H1 (cell line): Measurements from ENCODE around the gene USP37. TPM values are rescaled to one million over a fixed set of nuclear protein-coding genes. Genes with fewer than 3 reads are reported as not detected.
A peak's percentile ranks its signal among the peaks of the same experiment; 100 is the strongest.

Experiments used
- CTCF ChIA-PET: fragments of 300-600 bp; sonication (Branson Sonifier 250); formaldehyde crosslinking; loops from one replicate; lab custom pipeline; 2021; ENCODE audit not compliant: partially characterized antibody; lab: Charles Lee
- POLR2A ChIA-PET: fragments of 300-600 bp; sonication (Branson Sonifier 250); formaldehyde crosslinking; loops from one replicate; lab custom pipeline; 2021; ENCODE audit warnings: inconsistent platforms; ENCODE audit not compliant: partially characterized antibody; lab: Charles Lee
- DNase-seq, 2 experiments: peaks; one replicate each; pipeline versions ENCODE4 v3.0.0 to v3.0.0-alpha.2; 2010 to 2022; ENCODE audit warnings: low spot score in 2 of 2, low read depth in 1 of 2, mixed read lengths in 1 of 2
- FAIRE-seq: peaks from 2 replicates; lab custom pipeline; 2011; peaks lifted over from hg19 to GRCh38; lab: Jason Lieb, UNC
- H2AFZ ChIP-seq: 2 replicates; pipeline ENCODE4 v1.8.1; 2012; ENCODE audit warnings: low read length, inconsistent platforms
- H2AK5ac ChIP-seq: 2 replicates; pipeline ENCODE4 v1.6.1; 2013; ENCODE audit warnings: low read depth, low read length
- H2BK120ac ChIP-seq: replicated peaks from 2 replicates; pipeline ENCODE3; 2013; ENCODE audit warnings: low read depth, low read length, inconsistent platforms
- H2BK12ac ChIP-seq: 2 replicates; pipeline ENCODE4 v1.6.1; 2013; ENCODE audit warnings: low read depth, low read length
- H2BK15ac ChIP-seq: 2 replicates; pipeline ENCODE4 v1.6.1; 2013; ENCODE audit warnings: low read length
- H2BK20ac ChIP-seq: 2 replicates; pipeline ENCODE4 v1.6.1; 2013; ENCODE audit warnings: low read length
- H2BK5ac ChIP-seq: 2 replicates; pipeline ENCODE4 v1.6.1; 2013; ENCODE audit warnings: low read depth, low read length
- H3K14ac ChIP-seq: 2 replicates; pipeline ENCODE4 v1.6.1; 2013; ENCODE audit warnings: inconsistent platforms; ENCODE audit not compliant: insufficient read length
- H3K18ac ChIP-seq: 2 replicates; pipeline ENCODE4 v1.6.1; 2013; ENCODE audit warnings: low read length; ENCODE audit errors: extremely low read depth
- H3K23ac ChIP-seq: 2 replicates; pipeline ENCODE4 v1.6.1; 2013; ENCODE audit warnings: inconsistent platforms; ENCODE audit not compliant: insufficient read length
- H3K23me2 ChIP-seq: 2 replicates; pipeline ENCODE4 v1.6.1; 2013; ENCODE audit warnings: low read depth, low read length
- H3K27ac ChIP-seq: 2 replicates; pipeline ENCODE4 v1.6.1; 2011; ENCODE audit warnings: low read depth, low read length, inconsistent platforms
- H3K27me3 ChIP-seq, 4 experiments: replicated peaks in 1 of 4; 1 replicate in 1 of 4; 2 replicates in 3 of 4; pipeline versions ENCODE4 v1.6.1 to v1.8.1; 2011 to 2013; ENCODE audit warnings: low read length in 3 of 4, mild to moderate bottlenecking in 3 of 4, inconsistent platforms in 2 of 4, mixed read lengths in 2 of 4, moderate library complexity in 1 of 4; ENCODE audit not compliant: control insufficient read depth in 3 of 4, insufficient read depth in 3 of 4; ENCODE audit errors: extremely low read depth in 1 of 4
- H3K36me3 ChIP-seq, 4 experiments: 2 replicates each; pipeline versions ENCODE4 v1.6.1 to v1.8.1; 2011 to 2013; ENCODE audit warnings: mild to moderate bottlenecking in 4 of 4, low read length in 3 of 4, moderate library complexity in 2 of 4, control low read depth in 1 of 4, inconsistent platforms in 1 of 4; ENCODE audit not compliant: insufficient read depth in 4 of 4, control insufficient read depth in 2 of 4
- H3K4ac ChIP-seq: replicated peaks from 2 replicates; pipeline ENCODE3; 2013; ENCODE audit warnings: low read length, low read depth, mixed read lengths, inconsistent platforms; ENCODE audit not compliant: insufficient read length
- H3K4me1 ChIP-seq, 4 experiments: replicated peaks in 1 of 4; 1 replicate in 1 of 4; 2 replicates in 3 of 4; pipeline versions ENCODE4 v1.6.1 to v1.8.1; 2011 to 2013; ENCODE audit warnings: low read length in 3 of 4, inconsistent platforms in 2 of 4, mixed read lengths in 1 of 4; ENCODE audit not compliant: insufficient read depth in 4 of 4, control insufficient read depth in 3 of 4
- H3K4me2 ChIP-seq, 2 experiments: 2 replicates each; pipeline versions ENCODE4 v1.6.1 to v1.8.1; 2011 to 2013; ENCODE audit warnings: low read depth in 2 of 2, low read length in 2 of 2, control low read depth in 1 of 2, inconsistent platforms in 1 of 2, mild to moderate bottlenecking in 1 of 2; ENCODE audit not compliant: insufficient read depth in 1 of 2
- H3K4me3 ChIP-seq, 4 experiments: fragments of 200-600, 300-600 bp in 1 of 4; sonication (generic), shearing (Covaris generic), sonication (Bioruptor Twin) in 1 of 4; 2 replicates each; pipeline versions ENCODE4 v1.5.1 to v1.8.1; 2011 to 2016; ENCODE audit warnings: low read length in 4 of 4, low read depth in 3 of 4, control low read depth in 2 of 4, inconsistent platforms in 2 of 4, mild to moderate bottlenecking in 2 of 4, mixed read lengths in 1 of 4, moderate library complexity in 1 of 4; ENCODE audit not compliant: insufficient read depth in 2 of 4; ENCODE audit errors: extremely low read depth in 1 of 4
- H3K56ac ChIP-seq: replicated peaks from 2 replicates; pipeline ENCODE3; 2013; ENCODE audit warnings: low read depth, mild to moderate bottlenecking, mixed read lengths, low read length, inconsistent platforms; ENCODE audit not compliant: insufficient read length
- H3K79me1 ChIP-seq: 2 replicates; pipeline ENCODE4 v1.6.1; 2013; ENCODE audit warnings: low read depth, low read length, control low read depth
- H3K79me2 ChIP-seq, 2 experiments: 2 replicates each; pipeline versions ENCODE4 v1.6.1 to v1.8.1; 2012 to 2013; ENCODE audit warnings: low read length in 2 of 2, mild to moderate bottlenecking in 2 of 2, inconsistent platforms in 1 of 2; ENCODE audit not compliant: insufficient read depth in 2 of 2, control insufficient read depth in 1 of 2
- H3K9ac ChIP-seq, 4 experiments: replicated peaks in 1 of 4; 1 replicate in 1 of 4; 2 replicates in 3 of 4; pipeline versions ENCODE4 v1.6.1 to v1.8.1; 2011 to 2013; ENCODE audit warnings: low read depth in 3 of 4, low read length in 3 of 4, control low read depth in 2 of 4, mild to moderate bottlenecking in 2 of 4, moderate library complexity in 2 of 4, inconsistent platforms in 1 of 4; ENCODE audit errors: extremely low read depth in 1 of 4
- H3K9me3 ChIP-seq, 2 experiments: 2 replicates each; pipeline versions ENCODE4 v1.6.1 to v1.8.1; 2012 to 2013; ENCODE audit warnings: mild to moderate bottlenecking in 2 of 2, moderate library complexity in 2 of 2, control low read depth in 1 of 2, inconsistent platforms in 1 of 2, low read depth in 1 of 2, low read length in 1 of 2, mixed read lengths in 1 of 2; ENCODE audit not compliant: insufficient read depth in 2 of 2
- H4K20me1 ChIP-seq, 2 experiments: replicated peaks in 1 of 2; 2 replicates each; pipeline versions ENCODE3 to v1.8.1; 2011 to 2013; ENCODE audit warnings: inconsistent platforms in 2 of 2, low read length in 2 of 2, mild to moderate bottlenecking in 1 of 2; ENCODE audit not compliant: insufficient read depth in 2 of 2, control insufficient read depth in 1 of 2
- H4K5ac ChIP-seq: 2 replicates; pipeline ENCODE4 v1.6.1; 2013; ENCODE audit warnings: low read length, low read depth, mixed read lengths, inconsistent platforms; ENCODE audit not compliant: insufficient read length
- H4K8ac ChIP-seq: 2 replicates; pipeline ENCODE4 v1.8.0; 2013; ENCODE audit warnings: mild to moderate bottlenecking, moderate library complexity, low read length, inconsistent platforms; ENCODE audit not compliant: insufficient read depth; ENCODE audit errors: extremely low read depth
- H4K91ac ChIP-seq: replicated peaks from 2 replicates; pipeline ENCODE3; 2013; ENCODE audit warnings: low read length, mixed read lengths, inconsistent platforms; ENCODE audit not compliant: insufficient read length
- CHD1 ChIP-seq: IDR thresholded peaks from 2 replicates; pipeline ENCODE4 v1.6.1; 2012; ENCODE audit warnings: low read depth, low read length, improper control_type of control experiment
- CTBP2 ChIP-seq: IDR thresholded peaks from 2 replicates; pipeline ENCODE4 v1.7.0; 2011; ENCODE audit warnings: borderline replicate concordance, mild to moderate bottlenecking, moderate library complexity, mixed read lengths, low read length; ENCODE audit not compliant: insufficient read depth, insufficient read length
- CTCF ChIP-seq, 3 experiments: IDR thresholded peaks; 1 replicate in 2 of 3; 2 replicates in 1 of 3; pipeline versions ENCODE4 v1.5.1 to v1.6.1; 2011; ENCODE audit warnings: low read length in 3 of 3, mild to moderate bottlenecking in 3 of 3, inconsistent platforms in 2 of 3, low read depth in 1 of 3, moderate library complexity in 1 of 3; ENCODE audit not compliant: insufficient read depth in 1 of 3; ENCODE audit errors: control extremely low read depth in 1 of 3
- HDAC2 ChIP-seq, 2 experiments: fragments of 300-600 bp in 1 of 2; sonication (generic) in 1 of 2; IDR thresholded peaks; 2 replicates each; pipeline ENCODE4 v1.6.1; 2011 to 2012; ENCODE audit warnings: low read depth in 2 of 2, low read length in 2 of 2, mild to moderate bottlenecking in 2 of 2, moderate library complexity in 2 of 2, borderline replicate concordance in 1 of 2, inconsistent platforms in 1 of 2
- JUN ChIP-seq: IDR thresholded peaks from 2 replicates; pipeline ENCODE4 v1.6.1; 2011; ENCODE audit warnings: low read depth, mild to moderate bottlenecking, improper control_type of control experiment, low read length
- POLR2AphosphoS5 ChIP-seq: IDR thresholded peaks from 2 replicates; pipeline ENCODE4 v1.6.1; 2011; ENCODE audit warnings: low read depth, low read length
- SAP30 ChIP-seq: fragments of 300-600 bp; sonication (generic); IDR thresholded peaks from 2 replicates; pipeline ENCODE4 v1.7.1; 2012; ENCODE audit warnings: low read length, moderate library complexity, mild to moderate bottlenecking, inconsistent platforms; ENCODE audit not compliant: insufficient read depth, insufficient replicate concordance
- TEAD4 ChIP-seq: IDR thresholded peaks from 2 replicates; pipeline ENCODE4 v1.6.1; 2012; ENCODE audit warnings: low read depth, low read length, inconsistent platforms, mixed read lengths
- WGBS, 2 experiments: shearing (Covaris generic) in 1 of 2; methylation state at CpG; one replicate each; pipeline versions ENCODE4 v1.1.6 to v1.1.7; 2013 to 2015; ENCODE audit warnings: low lambda C conversion rate in 2 of 2, mixed read lengths in 2 of 2, inconsistent platforms in 1 of 2, low coverage in 1 of 2, missing lambda C conversion rate in 1 of 2; ENCODE audit not compliant: insufficient replicate concordance in 2 of 2, insufficient coverage in 1 of 2, insufficient read length in 1 of 2; ENCODE audit errors: extremely low coverage in 1 of 2, missing lambda C conversion rate in 1 of 2; 5-methylcytosine and 5-hydroxymethylcytosine counted together
- polyA plus RNA-seq, 7 experiments: library from polyadenylated mRNA; depleted of rRNA in 3 of 7; stranded (reverse) in 5 of 7; unstranded in 2 of 7; fragments of >200 nt in 5 of 7; fragments of 200-250 nt in 2 of 7; gene quantifications; 1 replicate in 5 of 7; 2 replicates in 1 of 7; 4 replicates in 1 of 7; pipeline versions ENCODE4 v1.2.1 to v1.2.3, GENCODE V29; 2011 to 2013; ENCODE audit warnings: missing spikeins in 2 of 7, mixed read lengths in 2 of 7
- total RNA-seq: library from RNA; stranded (reverse); fragmentation: NEBNext Ultra II Directional; extraction: Animal tissue kit (Norgen Biotek cat#: 25700); gene quantifications from 2 replicates; pipeline ENCODE4 v1.2.1, GENCODE V29; 2021
- TF ChIP-seq, protein P1 (sequence below): IDR thresholded peaks from 2 replicates; pipeline ENCODE4 v1.6.1; 2011; ENCODE audit warnings: low read length, improper control_type of control experiment

USP37 gene
- total and polyA plus RNA-seq, 2 of the 8 experiments (the other 6 are each of a cell fraction or from before 2014, with no cell fraction given): 3.8 to 29.1 TPM

- no peak overlapping the region for H3K23ac ChIP-seq
- TF ChIP-seq SAP30 (no peak), JUN (no peak), CTBP2 (no peak), CHD1 (no peak), HDAC2 (IDR thresholded peaks at IDR 0.05; ENCODE audit: borderline replicate concordance in 1 of 2, low read depth in 2 of 2, low read length in 2 of 2) (no peak), CTCF (IDR thresholded peaks at IDR 0.05; ENCODE audit: control extremely low read depth in 1 of 3, insufficient read depth in 1 of 3, low read depth in 1 of 3, low read length in 3 of 3) (no peak), POLR2AphosphoS5 (no peak), TEAD4 (no peak)
- TF ChIP-seq, protein P1, sequence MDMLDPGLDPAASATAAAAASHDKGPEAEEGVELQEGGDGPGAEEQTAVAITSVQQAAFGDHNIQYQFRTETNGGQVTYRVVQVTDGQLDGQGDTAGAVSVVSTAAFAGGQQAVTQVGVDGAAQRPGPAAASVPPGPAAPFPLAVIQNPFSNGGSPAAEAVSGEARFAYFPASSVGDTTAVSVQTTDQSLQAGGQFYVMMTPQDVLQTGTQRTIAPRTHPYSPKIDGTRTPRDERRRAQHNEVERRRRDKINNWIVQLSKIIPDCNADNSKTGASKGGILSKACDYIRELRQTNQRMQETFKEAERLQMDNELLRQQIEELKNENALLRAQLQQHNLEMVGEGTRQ: no peak
Observed at GRCh38 chr2:218564056-218564455, 4.1 kb downstream of the USP37 start.

More at GRCh38 chr2:218564056-218564455, 4.1 kb downstream of the USP37 start:
- no peak overlapping the region for H2AK5ac ChIP-seq
- peaks cover 12 to 60% of the 10 kb centered on the region in 2 experiments for H3K79me2 ChIP-seq
- no peak for FAIRE-seq
- H3K9ac ChIP-seq: no peak overlapping the region
- no peak overlapping the region for H3K4ac ChIP-seq
- peaks cover 4 to 48% (median 18%) of the 10 kb centered on the region in 4 experiments; a peak in 7 of 8 replicates for H3K36me3 ChIP-seq
- no peak overlapping the region for H4K91ac ChIP-seq
- H2AFZ ChIP-seq: no peak overlapping the region
- no peak overlapping the region for H3K18ac ChIP-seq
- no peak overlapping the region for H3K27ac ChIP-seq
- no peaks in the 10 kb centered on the region for H3K27me3 ChIP-seq
- H4K5ac ChIP-seq: no peak overlapping the region
- H4K20me1 ChIP-seq: peaks cover 3 to 8% of the 10 kb centered on the region in 2 experiments
- peaks cover 6% of the 10 kb centered on the region; the same call in 1 of the 2 replicates for H3K23me2 ChIP-seq
- H2BK20ac ChIP-seq: no peak overlapping the region
- H2BK120ac ChIP-seq: no peak overlapping the region
- H3K56ac ChIP-seq: peak overlapping the region; percentile 46
- 70% methylated on average over 1 of the region's 1 CpG; no CpG with 5 or more reads in 1 of the 2 experiments for WGBS, 2 experiments
- CTCF ChIA-PET: interaction anchor here (0.8 to 1.0 kb wide), 5 partner anchors 22 to 303 kb away, joined by 3 to 4 read pairs (median 3); partner anchors contain the start of gene GPBAR1
- no peak overlapping the region for H2BK12ac ChIP-seq
- POLR2A ChIA-PET: interaction anchor here (0.7 to 2.3 kb wide), 6 partner anchors 8 to 387 kb away, joined by 3 to 7 read pairs (median 5); no protein-coding TSS in a partner anchor
- H3K4me2 ChIP-seq: no peak overlapping the region
- no peak overlapping the region for H3K4me3 ChIP-seq
- no peak overlapping the region for H4K8ac ChIP-seq
- DNase-seq: no peak
- H2BK5ac ChIP-seq: no peak overlapping the region
- H3K4me1 ChIP-seq: peaks cover 0 to 4% (median 1%) of the 10 kb centered on the region in 4 experiments; a peak in 4 of 7 replicates
- H3K79me1 ChIP-seq: peaks cover 8% of the 10 kb centered on the region
- no peaks in the 10 kb centered on the region for H3K9me3 ChIP-seq
- H3K14ac ChIP-seq: no peak overlapping the region
- no peak overlapping the region for H2BK15ac ChIP-seq
